HEK293 (cell line): ENCODE data around the gene KIFAP3.

ENCODE experiments used
- GLI4 ChIP-seq: fragments of 450-650 bp; formaldehyde crosslinking; IDR thresholded peaks from 2 replicates; pipeline ENCODE4 v1.5.1; 2016; ENCODE audit warnings: missing biosample characterization, missing genetic modification characterization
- KLF8 ChIP-seq: fragments of 450-650 bp; formaldehyde crosslinking; IDR thresholded peaks from 2 replicates; pipeline ENCODE4 v1.5.1; 2016; ENCODE audit warnings: missing biosample characterization, missing genetic modification characterization
- PRDM1 ChIP-seq: fragments of 450-650 bp; formaldehyde crosslinking; IDR thresholded peaks from 2 replicates; pipeline ENCODE4; 2016; ENCODE audit warnings: missing biosample characterization, missing genetic modification characterization
- PRDM2 ChIP-seq: fragments of 450-650 bp; formaldehyde crosslinking; IDR thresholded peaks from 2 replicates; pipeline ENCODE4 v1.5.1; 2016; ENCODE audit warnings: missing biosample characterization, missing genetic modification characterization, borderline replicate concordance
- SALL2 ChIP-seq: fragments of 450-650 bp; formaldehyde crosslinking; IDR thresholded peaks from 2 replicates; pipeline ENCODE4 v1.5.0; 2017; ENCODE audit warnings: missing biosample characterization, mild to moderate bottlenecking, missing genetic modification characterization, borderline replicate concordance
- TSHZ1 ChIP-seq: fragments of 450-650 bp; formaldehyde crosslinking; IDR thresholded peaks from 2 replicates; pipeline ENCODE4 v1.5.1; 2016; ENCODE audit warnings: missing biosample characterization, missing genetic modification characterization, borderline replicate concordance
- WT1 ChIP-seq: fragments of 450-650 bp; formaldehyde crosslinking; IDR thresholded peaks from 2 replicates; pipeline ENCODE4 v1.5.1; 2016; ENCODE audit warnings: missing biosample characterization, missing genetic modification characterization
- ZNF146 ChIP-seq: fragments of 450-650 bp; formaldehyde crosslinking; IDR thresholded peaks from 2 replicates; pipeline ENCODE4 v1.5.1; 2016; ENCODE audit warnings: missing biosample characterization, missing genetic modification characterization
- ZNF169 ChIP-seq: fragments of 450-650 bp; formaldehyde crosslinking; IDR thresholded peaks from 2 replicates; pipeline ENCODE4 v1.5.1; 2016; ENCODE audit warnings: missing biosample characterization, missing genetic modification characterization
- ZNF175 ChIP-seq: fragments of 450-650 bp; formaldehyde crosslinking; IDR thresholded peaks from 2 replicates; pipeline ENCODE4 v1.5.1; 2016; ENCODE audit warnings: missing biosample characterization, missing genetic modification characterization
- ZNF18 ChIP-seq: fragments of 450-650 bp; formaldehyde crosslinking; IDR thresholded peaks from 2 replicates; pipeline ENCODE4 v1.5.1; 2016; ENCODE audit warnings: missing biosample characterization, missing genetic modification characterization
- ZNF24 ChIP-seq: fragments of 450-650 bp; formaldehyde crosslinking; IDR thresholded peaks from 2 replicates; pipeline ENCODE4 v1.5.1; 2016; ENCODE audit warnings: missing biosample characterization, missing genetic modification characterization
- ZNF529 ChIP-seq: fragments of 450-650 bp; formaldehyde crosslinking; IDR thresholded peaks from 2 replicates; pipeline ENCODE4 v1.5.1; 2017; ENCODE audit warnings: missing genetic modification characterization, missing biosample characterization; ENCODE audit not compliant: insufficient replicate concordance
- ZNF596 ChIP-seq: fragments of 450-650 bp; IDR thresholded peaks from 2 replicates; pipeline ENCODE4 v1.5.0; 2018; ENCODE audit warnings: missing biosample characterization, mild to moderate bottlenecking, missing genetic modification characterization, moderate library complexity
- ZNF600 ChIP-seq: fragments of 450-650 bp; formaldehyde crosslinking; IDR thresholded peaks from 2 replicates; pipeline ENCODE4 v1.5.1; 2016; ENCODE audit warnings: missing biosample characterization, missing genetic modification characterization
- TF ChIP-seq, protein P1 (sequence below): IDR thresholded peaks from 2 replicates; pipeline ENCODE4 v1.6.1; 2011; ENCODE audit warnings: mild to moderate bottlenecking, low read depth, low read length, borderline replicate concordance
- TF ChIP-seq, protein P2 (sequence below): fragments of 450-650 bp; formaldehyde crosslinking; conservative IDR thresholded peaks from 2 replicates; pipeline ENCODE4 v1.5.1; 2016; ENCODE audit warnings: low read depth, missing biosample characterization, missing genetic modification characterization
- TF ChIP-seq, protein P3 (sequence below): fragments of 450-650 bp; formaldehyde crosslinking; IDR thresholded peaks from 2 replicates; pipeline ENCODE4 v1.5.1; 2016; ENCODE audit warnings: missing biosample characterization, missing genetic modification characterization

The KIFAP3 gene

GRCh38 chr1:169941982-169942830, 132.3 kb downstream of the KIFAP3 start (continued):
- no peak for TF ChIP-seq PRDM2 (tag by site-specific recombination)
- no peak for TF ChIP-seq ZNF529 (tag by site-specific recombination)
- TF ChIP-seq, protein P1, sequence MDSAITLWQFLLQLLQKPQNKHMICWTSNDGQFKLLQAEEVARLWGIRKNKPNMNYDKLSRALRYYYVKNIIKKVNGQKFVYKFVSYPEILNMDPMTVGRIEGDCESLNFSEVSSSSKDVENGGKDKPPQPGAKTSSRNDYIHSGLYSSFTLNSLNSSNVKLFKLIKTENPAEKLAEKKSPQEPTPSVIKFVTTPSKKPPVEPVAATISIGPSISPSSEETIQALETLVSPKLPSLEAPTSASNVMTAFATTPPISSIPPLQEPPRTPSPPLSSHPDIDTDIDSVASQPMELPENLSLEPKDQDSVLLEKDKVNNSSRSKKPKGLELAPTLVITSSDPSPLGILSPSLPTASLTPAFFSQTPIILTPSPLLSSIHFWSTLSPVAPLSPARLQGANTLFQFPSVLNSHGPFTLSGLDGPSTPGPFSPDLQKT = no peak
- peak; percentile 55; the same call in 1 of the 2 replicates for TF ChIP-seq ZNF146 (tag by site-specific recombination)
- no peak for TF ChIP-seq ZNF175 (tag by site-specific recombination)
- TF ChIP-seq ZNF24 (tag by site-specific recombination) = peak; percentile 82
- TF ChIP-seq ZNF600 = peak; percentile 40; the same call in 1 of the 2 replicates
- TF ChIP-seq PRDM1 (tag by site-specific recombination) = no peak
- TF ChIP-seq, protein P2, sequence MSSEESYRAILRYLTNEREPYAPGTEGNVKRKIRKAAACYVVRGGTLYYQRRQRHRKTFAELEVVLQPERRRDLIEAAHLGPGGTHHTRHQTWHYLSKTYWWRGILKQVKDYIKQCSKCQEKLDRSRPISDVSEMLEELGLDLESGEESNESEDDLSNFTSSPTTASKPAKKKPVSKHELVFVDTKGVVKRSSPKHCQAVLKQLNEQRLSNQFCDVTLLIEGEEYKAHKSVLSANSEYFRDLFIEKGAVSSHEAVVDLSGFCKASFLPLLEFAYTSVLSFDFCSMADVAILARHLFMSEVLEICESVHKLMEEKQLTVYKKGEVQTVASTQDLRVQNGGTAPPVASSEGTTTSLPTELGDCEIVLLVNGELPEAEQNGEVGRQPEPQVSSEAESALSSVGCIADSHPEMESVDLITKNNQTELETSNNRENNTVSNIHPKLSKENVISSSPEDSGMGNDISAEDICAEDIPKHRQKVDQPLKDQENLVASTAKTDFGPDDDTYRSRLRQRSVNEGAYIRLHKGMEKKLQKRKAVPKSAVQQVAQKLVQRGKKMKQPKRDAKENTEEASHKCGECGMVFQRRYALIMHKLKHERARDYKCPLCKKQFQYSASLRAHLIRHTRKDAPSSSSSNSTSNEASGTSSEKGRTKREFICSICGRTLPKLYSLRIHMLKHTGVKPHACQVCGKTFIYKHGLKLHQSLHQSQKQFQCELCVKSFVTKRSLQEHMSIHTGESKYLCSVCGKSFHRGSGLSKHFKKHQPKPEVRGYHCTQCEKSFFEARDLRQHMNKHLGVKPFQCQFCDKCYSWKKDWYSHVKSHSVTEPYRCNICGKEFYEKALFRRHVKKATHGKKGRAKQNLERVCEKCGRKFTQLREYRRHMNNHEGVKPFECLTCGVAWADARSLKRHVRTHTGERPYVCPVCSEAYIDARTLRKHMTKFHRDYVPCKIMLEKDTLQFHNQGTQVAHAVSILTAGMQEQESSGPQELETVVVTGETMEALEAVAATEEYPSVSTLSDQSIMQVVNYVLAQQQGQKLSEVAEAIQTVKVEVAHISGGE (tag by site-specific recombination) = no peak
- TF ChIP-seq, protein P3, sequence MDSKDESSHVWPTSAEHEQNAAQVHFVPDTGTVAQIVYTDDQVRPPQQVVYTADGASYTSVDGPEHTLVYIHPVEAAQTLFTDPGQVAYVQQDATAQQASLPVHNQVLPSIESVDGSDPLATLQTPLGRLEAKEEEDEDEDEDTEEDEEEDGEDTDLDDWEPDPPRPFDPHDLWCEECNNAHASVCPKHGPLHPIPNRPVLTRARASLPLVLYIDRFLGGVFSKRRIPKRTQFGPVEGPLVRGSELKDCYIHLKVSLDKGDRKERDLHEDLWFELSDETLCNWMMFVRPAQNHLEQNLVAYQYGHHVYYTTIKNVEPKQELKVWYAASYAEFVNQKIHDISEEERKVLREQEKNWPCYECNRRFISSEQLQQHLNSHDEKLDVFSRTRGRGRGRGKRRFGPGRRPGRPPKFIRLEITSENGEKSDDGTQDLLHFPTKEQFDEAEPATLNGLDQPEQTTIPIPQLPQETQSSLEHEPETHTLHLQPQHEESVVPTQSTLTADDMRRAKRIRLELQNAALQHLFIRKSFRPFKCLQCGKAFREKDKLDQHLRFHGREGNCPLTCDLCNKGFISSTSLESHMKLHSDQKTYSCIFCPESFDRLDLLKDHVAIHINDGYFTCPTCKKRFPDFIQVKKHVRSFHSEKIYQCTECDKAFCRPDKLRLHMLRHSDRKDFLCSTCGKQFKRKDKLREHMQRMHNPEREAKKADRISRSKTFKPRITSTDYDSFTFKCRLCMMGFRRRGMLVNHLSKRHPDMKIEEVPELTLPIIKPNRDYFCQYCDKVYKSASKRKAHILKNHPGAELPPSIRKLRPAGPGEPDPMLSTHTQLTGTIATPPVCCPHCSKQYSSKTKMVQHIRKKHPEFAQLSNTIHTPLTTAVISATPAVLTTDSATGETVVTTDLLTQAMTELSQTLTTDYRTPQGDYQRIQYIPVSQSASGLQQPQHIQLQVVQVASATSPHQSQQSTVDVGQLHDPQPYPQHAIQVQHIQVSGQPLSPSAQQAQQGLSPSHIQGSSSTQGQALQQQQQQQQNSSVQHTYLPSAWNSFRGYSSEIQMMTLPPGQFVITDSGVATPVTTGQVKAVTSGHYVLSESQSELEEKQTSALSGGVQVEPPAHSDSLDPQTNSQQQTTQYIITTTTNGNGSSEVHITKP (tag by site-specific recombination) = peak; percentile 47
- no peak for TF ChIP-seq GLI4 (tag by site-specific recombination)
- TF ChIP-seq ZNF596 = peak; percentile 75
- peak; percentile 97 for TF ChIP-seq TSHZ1 (tag by site-specific recombination)
- peak; percentile 91 for TF ChIP-seq ZNF18
- TF ChIP-seq WT1 (tag by site-specific recombination) = peak; percentile 99
- no peak for TF ChIP-seq SALL2 (tag by site-specific recombination)
- TF ChIP-seq KLF8 (tag by site-specific recombination) = no peak; the same call in 1 of the 2 replicates
- no peak for TF ChIP-seq ZNF169 (tag by site-specific recombination)
